Smooth muscle cell (in vitro differentiated cells): ENCODE data around the gene UGT1A6. TPM values are rescaled to one million over a fixed set of nuclear protein-coding genes. Genes with fewer than 3 reads are reported as not detected.
"Not testable (repeated sequence)": the region's sequence is repeated elsewhere in the genome, so short reads cannot be mapped to it uniquely, and the experiment has no call there.

ENCODE experiments used
- DNase-seq: peaks from one replicate; lab custom pipeline; 2025; ENCODE audit not compliant: unreplicated experiment; lab: John Stamatoyannopoulos, UW
- H2AFZ ChIP-seq: fragments of 200-600 bp; sonication (generic); 2 replicates; pipeline ENCODE4 v1.6.0; 2016; ENCODE audit warnings: antibody characterized with exemption, low read depth, mild to moderate bottlenecking
- H3F3A ChIP-seq: fragments of 200-600 bp; sonication (generic); 2 replicates; pipeline ENCODE4 v1.6.0; 2017; ENCODE audit warnings: antibody characterized with exemption, low read depth
- H3K27ac ChIP-seq: fragments of 200-600 bp; sonication (generic); 2 replicates; pipeline ENCODE4 v1.5.1; 2016; ENCODE audit warnings: low read depth, mild to moderate bottlenecking
- H3K27me3 ChIP-seq: fragments of 200-600 bp; sonication (generic); 2 replicates; pipeline ENCODE4 v1.6.1; 2016; ENCODE audit warnings: low read depth, mild to moderate bottlenecking
- H3K36me3 ChIP-seq: fragments of 200-600 bp; sonication (generic); 2 replicates; pipeline ENCODE4 v1.5.1; 2016; ENCODE audit warnings: low read depth
- H3K4me1 ChIP-seq: fragments of 200-600 bp; sonication (generic); 2 replicates; pipeline ENCODE4 v1.5.1; 2016; ENCODE audit warnings: low read depth
- H3K4me2 ChIP-seq: fragments of 200-600 bp; sonication (generic); 2 replicates; pipeline ENCODE4 v1.6.0; 2016; ENCODE audit warnings: mild to moderate bottlenecking
- H3K4me3 ChIP-seq: fragments of 200-600 bp; sonication (generic); 2 replicates; pipeline ENCODE4 v1.5.1; 2016; ENCODE audit warnings: mild to moderate bottlenecking
- H3K79me2 ChIP-seq: fragments of 200-600 bp; sonication (generic); 2 replicates; pipeline ENCODE4 v1.6.0; 2016; ENCODE audit warnings: low read depth, mild to moderate bottlenecking
- H3K9ac ChIP-seq: fragments of 200-600 bp; sonication (generic); 2 replicates; pipeline ENCODE4 v1.6.0; 2016; ENCODE audit warnings: low read depth
- H3K9me3 ChIP-seq: fragments of 200-600 bp; sonication (generic); replicated peaks from 2 replicates; pipeline ENCODE4 v1.5.1; 2016; ENCODE audit warnings: low read depth
- H4K20me1 ChIP-seq: fragments of 200-600 bp; sonication (generic); 2 replicates; pipeline ENCODE4 v1.6.0; 2016; ENCODE audit warnings: low read depth
- WGBS: methylation state at CpG from one replicate; pipeline ENCODE4 v1.1.7; 2016; ENCODE audit warnings: low lambda C conversion rate; 5-methylcytosine and 5-hydroxymethylcytosine counted together
- polyA plus RNA-seq: library from polyadenylated mRNA; unstranded; fragments of >200 nt; fragmentation: Nextera tagmentation; extraction: Ambion mirVana; gene quantifications from 2 replicates; pipeline ENCODE4 v1.2.1, GENCODE V29; 2016
- total RNA-seq: library from RNA; depleted of rRNA; stranded (reverse); fragments of >200 nt; gene quantifications from 2 replicates; pipeline ENCODE4 v1.2.3, GENCODE V29; 2014
- TF ChIP-seq, protein P1 (sequence below): fragments of 200-600 bp; sonication (generic); IDR thresholded peaks from 2 replicates; pipeline ENCODE4 v1.5.1; 2017; ENCODE audit warnings: borderline replicate concordance, mild to moderate bottlenecking, antibody characterized with exemption; ENCODE audit not compliant: insufficient read depth, poor library complexity, severe bottlenecking

Gene UGT1A6
- total and polyA plus RNA-seq, 2 experiments from 2014 or later = 0.63 TPM; not detected in 1

DNA sequence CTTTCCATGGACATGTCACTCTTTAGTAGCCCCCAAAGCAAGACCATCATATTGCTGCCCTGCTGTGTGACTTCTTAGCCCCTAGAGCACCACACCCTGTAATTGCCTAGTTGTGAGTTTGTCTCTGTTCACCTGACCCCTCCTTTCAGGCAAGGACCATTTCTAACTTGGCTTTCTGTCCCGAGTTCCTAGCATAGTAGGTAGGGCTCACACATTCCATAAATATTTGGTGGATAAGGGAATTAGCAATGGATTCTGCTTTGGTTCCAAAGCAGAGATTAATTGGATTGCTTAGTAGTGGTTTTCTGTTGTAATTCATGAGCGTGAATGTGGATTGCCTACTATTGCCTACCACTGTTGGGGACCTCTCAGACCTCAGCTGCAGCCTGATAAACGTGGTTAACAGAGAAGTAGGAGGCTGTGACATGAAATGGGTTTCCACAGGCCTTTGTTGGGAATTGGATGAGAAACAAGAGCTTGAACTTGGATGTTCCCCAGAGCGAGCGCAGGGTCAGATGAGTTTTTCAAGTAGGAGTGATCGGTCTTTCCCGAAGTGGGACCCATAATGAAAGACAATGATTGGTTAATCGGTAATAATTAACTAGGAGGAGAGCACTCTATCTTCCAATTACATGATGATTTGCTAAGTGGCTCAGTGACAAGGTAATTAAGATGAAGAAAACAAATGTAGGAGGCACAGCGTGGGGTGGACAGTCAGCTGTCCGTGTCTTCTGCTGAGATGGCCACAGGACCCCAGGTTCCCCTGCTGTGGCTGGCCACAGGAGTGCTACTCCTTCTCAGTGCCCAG, 54.0 kb downstream of the UGT1A6 start:
- Histone ChIP-seq H3K4me3 (no peak overlapping the region), H3K27me3 (no peaks in the 10 kb centered on the region), H2AFZ (no peak overlapping the region), H3K9me3 (no peaks in the 10 kb centered on the region), H3F3A (no peaks in the 10 kb centered on the region), H3K9ac (no peak overlapping the region), H3K4me1 (no peaks in the 10 kb centered on the region), H3K79me2 (no peaks in the 10 kb centered on the region), H3K27ac (no peak overlapping the region), H4K20me1 (no peaks in the 10 kb centered on the region), H3K36me3 (no peaks in the 10 kb centered on the region), H3K4me2 (no peak overlapping the region)
- TF ChIP-seq, protein P1, sequence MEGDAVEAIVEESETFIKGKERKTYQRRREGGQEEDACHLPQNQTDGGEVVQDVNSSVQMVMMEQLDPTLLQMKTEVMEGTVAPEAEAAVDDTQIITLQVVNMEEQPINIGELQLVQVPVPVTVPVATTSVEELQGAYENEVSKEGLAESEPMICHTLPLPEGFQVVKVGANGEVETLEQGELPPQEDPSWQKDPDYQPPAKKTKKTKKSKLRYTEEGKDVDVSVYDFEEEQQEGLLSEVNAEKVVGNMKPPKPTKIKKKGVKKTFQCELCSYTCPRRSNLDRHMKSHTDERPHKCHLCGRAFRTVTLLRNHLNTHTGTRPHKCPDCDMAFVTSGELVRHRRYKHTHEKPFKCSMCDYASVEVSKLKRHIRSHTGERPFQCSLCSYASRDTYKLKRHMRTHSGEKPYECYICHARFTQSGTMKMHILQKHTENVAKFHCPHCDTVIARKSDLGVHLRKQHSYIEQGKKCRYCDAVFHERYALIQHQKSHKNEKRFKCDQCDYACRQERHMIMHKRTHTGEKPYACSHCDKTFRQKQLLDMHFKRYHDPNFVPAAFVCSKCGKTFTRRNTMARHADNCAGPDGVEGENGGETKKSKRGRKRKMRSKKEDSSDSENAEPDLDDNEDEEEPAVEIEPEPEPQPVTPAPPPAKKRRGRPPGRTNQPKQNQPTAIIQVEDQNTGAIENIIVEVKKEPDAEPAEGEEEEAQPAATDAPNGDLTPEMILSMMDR = no peak
- DNase-seq = no peak
- WGBS = 83% methylated on average over 10 of the region's 10 CpGs

DNA sequence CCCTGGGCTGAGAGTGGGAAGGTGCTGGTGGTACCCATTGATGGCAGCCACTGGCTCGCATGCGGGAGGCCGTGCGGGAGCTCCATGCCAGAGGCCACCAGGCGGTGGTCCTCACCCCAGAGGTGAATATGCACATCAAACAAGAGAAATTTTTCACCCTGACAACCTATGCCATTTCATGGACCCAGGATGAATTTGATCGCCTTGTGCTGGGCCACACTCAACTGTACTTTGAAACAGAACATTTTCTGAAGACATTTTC, 54.5 kb downstream of the UGT1A6 start:
- 92% methylated on average over 6 of the region's 6 CpGs for WGBS

DNA sequence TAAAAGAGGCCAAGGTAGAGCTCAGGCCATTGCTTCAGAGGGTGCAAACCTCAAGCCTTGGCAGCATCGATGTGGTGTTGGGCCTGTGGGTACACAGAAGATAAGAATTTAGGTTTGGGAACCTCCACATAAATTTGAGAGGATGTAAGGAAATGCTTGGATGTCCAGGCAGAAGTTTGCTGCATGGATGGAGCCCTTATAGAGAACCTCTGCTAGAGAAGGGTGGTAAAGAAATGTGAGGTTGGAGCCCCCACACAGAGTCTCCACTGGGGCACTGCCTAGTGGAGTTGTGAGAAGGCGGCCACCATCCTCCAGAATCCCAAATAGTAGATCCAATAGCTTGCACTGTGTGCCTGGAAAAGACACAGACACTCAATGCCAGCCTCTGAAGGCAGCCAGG, 58.0 kb downstream of the UGT1A6 start:
- H3K4me3 ChIP-seq, H3K9me3 ChIP-seq, H3K27me3 ChIP-seq, H3K27ac ChIP-seq, H3K36me3 ChIP-seq, DNase-seq, H3K4me2 ChIP-seq, H3F3A ChIP-seq, H2AFZ ChIP-seq, H3K79me2 ChIP-seq, H3K9ac ChIP-seq, H4K20me1 ChIP-seq, H3K4me1 ChIP-seq: not testable (repeated sequence)
- 72% methylated on average over 2 of the region's 2 CpGs for WGBS

More for the DNA sequence above, 54.5 kb downstream of the UGT1A6 start:
- H3K79me2 ChIP-seq = no peaks in the 10 kb centered on the region
- no peaks in the 10 kb centered on the region for H3K36me3 ChIP-seq
- no peaks in the 10 kb centered on the region for H3K4me1 ChIP-seq
- H2AFZ ChIP-seq = no peak overlapping the region
- no peaks in the 10 kb centered on the region for H4K20me1 ChIP-seq
- H3K27ac ChIP-seq = no peak overlapping the region
- H3K4me2 ChIP-seq = no peak overlapping the region
- no peaks in the 10 kb centered on the region for H3F3A ChIP-seq
- no peaks in the 10 kb centered on the region for H3K27me3 ChIP-seq
- TF ChIP-seq, protein P1 = no peak
- no peak overlapping the region for H3K4me3 ChIP-seq
- H3K9me3 ChIP-seq = no peaks in the 10 kb centered on the region
- H3K9ac ChIP-seq = no peak overlapping the region
- DNase-seq = no peak

DNA sequence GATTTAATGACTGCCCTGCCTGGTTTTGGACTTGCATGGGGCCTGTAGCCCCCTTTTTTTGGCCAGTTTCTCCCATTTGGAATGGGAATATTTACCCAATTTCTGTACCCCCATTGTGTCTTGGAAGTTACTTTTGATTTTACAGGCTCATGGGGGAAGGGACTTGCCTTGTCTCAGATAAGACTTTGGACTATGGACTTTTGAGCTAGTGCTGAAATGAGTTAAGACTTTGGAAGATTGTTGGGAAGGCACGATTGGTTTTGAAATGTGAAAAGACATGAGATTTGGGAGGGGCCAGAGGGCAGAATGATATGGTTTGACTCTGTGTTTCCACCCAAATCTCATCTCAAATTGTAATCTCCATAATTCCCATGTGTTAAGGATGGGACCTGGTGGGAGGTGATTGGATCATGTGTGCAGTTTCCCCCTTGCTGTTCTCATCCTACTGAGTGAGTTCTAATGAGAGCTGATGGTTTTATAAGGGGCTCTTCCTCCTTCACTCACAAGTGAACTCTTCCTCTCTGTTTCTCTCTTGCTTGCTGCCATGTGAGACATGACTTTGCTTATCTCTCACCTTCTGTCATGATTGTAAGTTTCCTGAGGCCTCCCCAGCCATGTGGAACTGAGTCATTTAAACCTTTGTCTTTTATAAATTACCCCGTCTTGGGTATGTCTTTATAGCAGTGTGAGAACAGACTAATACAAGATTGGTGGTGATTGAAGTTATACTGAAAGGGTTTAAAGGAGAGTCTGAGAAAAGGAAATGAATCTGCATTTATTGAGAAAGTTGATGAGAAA, 58.7 kb downstream of the UGT1A6 start:
- not testable (repeated sequence) for H2AFZ ChIP-seq, H3K4me3 ChIP-seq, H3K4me2 ChIP-seq, H3F3A ChIP-seq, H3K27ac ChIP-seq, H3K9me3 ChIP-seq, H3K4me1 ChIP-seq, H3K27me3 ChIP-seq, DNase-seq, H4K20me1 ChIP-seq, H3K9ac ChIP-seq, H3K36me3 ChIP-seq, H3K79me2 ChIP-seq
- WGBS = 67% methylated on average over 2 of the region's 2 CpGs
